GM04503 (cell line): Measurements from ENCODE around the gene MYO5B.

Experiments used
- DNase-seq: peaks from one replicate; pipeline ENCODE4 v3.0.0-alpha.2; 2012; ENCODE audit warnings: low read depth

The MYO5B gene

GRCh38 chr18:50069422-50069821 lies 125.5 kb downstream of the MYO5B start:
- no peak for DNase-seq

GRCh38 chr18:50065527-50065926 lies 129.4 kb downstream of the MYO5B start:
- no peak for DNase-seq

GRCh38 chr18:50065039-50065438 lies 129.9 kb downstream of the MYO5B start:
- DNase-seq = no peak

GRCh38 chr18:50061876-50062517 lies 132.9 kb downstream of the MYO5B start:
- no peak for DNase-seq

- no peak for DNase-seq
These were observed 134.1 kb downstream of the MYO5B start for GRCh38 chr18:50060822-50061221.

- no peak for DNase-seq
These were observed 136.2 kb downstream of the MYO5B start for GRCh38 chr18:50058731-50059130.

- no peak for DNase-seq
These were observed 137.9 kb downstream of the MYO5B start for GRCh38 chr18:50057009-50057408.

GRCh38 chr18:50056185-50056584 lies 138.8 kb downstream of the MYO5B start:
- no peak for DNase-seq

- DNase-seq = no peak
These were observed 139.5 kb downstream of the MYO5B start for GRCh38 chr18:50055488-50055887.

GRCh38 chr18:50053111-50053510 lies 141.8 kb downstream of the MYO5B start:
- DNase-seq = no peak

GRCh38 chr18:50051288-50051687 lies 143.7 kb downstream of the MYO5B start:
- no peak for DNase-seq

- DNase-seq = no peak
These were observed 149.8 kb downstream of the MYO5B start for GRCh38 chr18:50045126-50045525.

- DNase-seq = no peak
These were observed 150.5 kb downstream of the MYO5B start for GRCh38 chr18:50044402-50044801.

GRCh38 chr18:50042611-50043010 lies 152.3 kb downstream of the MYO5B start:
- DNase-seq = no peak

GRCh38 chr18:50039746-50040145 lies 155.2 kb downstream of the MYO5B start:
- no peak for DNase-seq

- no peak for DNase-seq
These were observed 156.5 kb downstream of the MYO5B start for GRCh38 chr18:50038448-50038847.

- no peak for DNase-seq
These were observed 160.9 kb downstream of the MYO5B start for GRCh38 chr18:50034029-50034428.

GRCh38 chr18:50033004-50033403 lies 161.9 kb downstream of the MYO5B start:
- DNase-seq = no peak

- DNase-seq = no peak
These were observed 164.8 kb downstream of the MYO5B start for GRCh38 chr18:50030146-50030545.

- no peak for DNase-seq
These were observed 167.0 kb downstream of the MYO5B start for GRCh38 chr18:50027996-50028395.

- no peak for DNase-seq
These were observed 170.5 kb downstream of the MYO5B start for GRCh38 chr18:50024466-50024865.

- no peak for DNase-seq
These were observed 172.0 kb downstream of the MYO5B start for GRCh38 chr18:50022985-50023384.

GRCh38 chr18:50014606-50015005 lies 180.3 kb downstream of the MYO5B start:
- no peak for DNase-seq

- DNase-seq = no peak
These were observed 181.4 kb downstream of the MYO5B start for GRCh38 chr18:50013363-50014138.
